NCI-H524 treated with DMSO at 0.1 percent for 48 hours (cell line): ENCODE data around the gene OR11H7.
"Not testable (repeated sequence)": the region's sequence is repeated elsewhere in the genome, so short reads cannot be mapped to it uniquely, and the experiment has no call there.

ENCODE experiments used
- DNase-seq: peaks from one replicate; lab custom pipeline; 2025; lab: John Stamatoyannopoulos, UW

The OR11H7 gene

DNA sequence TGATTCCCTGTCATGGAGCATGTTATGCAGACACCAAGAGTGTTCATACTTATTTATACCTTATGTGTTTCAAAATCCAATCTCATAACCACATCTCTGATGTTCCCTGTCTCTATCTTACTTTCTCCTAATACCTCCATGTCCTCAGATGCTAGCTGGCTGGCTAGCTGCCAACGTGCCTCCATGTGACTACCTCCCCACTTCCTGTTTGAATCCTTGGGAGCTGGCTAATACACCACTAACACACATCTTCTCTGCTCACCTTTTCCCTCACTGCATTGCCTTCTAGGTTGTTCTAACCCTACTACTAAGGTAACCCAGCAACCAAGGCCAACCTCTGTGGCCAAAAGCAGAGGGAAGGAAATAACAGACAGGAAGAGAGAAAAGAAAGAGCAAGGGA, 49.6 kb downstream of the OR11H7 start:
- no peak for DNase-seq

DNA sequence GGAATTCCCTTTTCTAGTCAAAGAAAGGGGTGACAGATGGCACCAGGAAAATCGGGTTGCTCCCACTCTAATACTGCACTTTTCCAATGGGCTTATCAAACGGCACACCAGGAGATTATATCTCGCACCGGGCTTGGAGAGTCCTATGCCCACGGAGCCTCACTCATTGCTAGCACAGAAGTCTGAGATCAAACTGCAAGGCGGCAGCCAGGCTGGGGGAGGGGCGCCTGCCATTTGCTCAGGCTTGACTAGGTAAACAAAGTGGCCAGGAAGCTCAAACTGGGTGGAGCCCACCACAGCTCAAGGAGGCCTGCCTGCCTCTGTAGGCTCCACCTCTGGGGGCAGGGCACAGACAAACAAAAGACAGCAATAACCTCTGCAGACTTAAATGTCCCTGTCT, 51.5 kb downstream of the OR11H7 start:
- not testable (repeated sequence) for DNase-seq
